Lower leg skin (tissue), 3 donors: ENCODE data around the gene OCLN.
"Not testable (repeated sequence)": the region's sequence is repeated elsewhere in the genome, so short reads cannot be mapped to it uniquely, and the experiment has no call there.

Source experiments
- POLR2A ChIP-seq, 2 donors: fragments of 450-650 bp; IDR thresholded peaks; one replicate each; pipeline ENCODE4 v1.6.1; 2016 to 2017; ENCODE audit warnings: antibody characterized with exemption in 2 of 2, mild to moderate bottlenecking in 1 of 2, moderate library complexity in 1 of 2
- TF ChIP-seq, protein P1 (sequence below), 3 donors: fragments of 450-650 bp; IDR thresholded peaks; one replicate each; pipeline ENCODE4 v1.5.1; 2016; ENCODE audit warnings: antibody characterized with exemption in 3 of 3, mild to moderate bottlenecking in 3 of 3, moderate library complexity in 2 of 3

DNA sequence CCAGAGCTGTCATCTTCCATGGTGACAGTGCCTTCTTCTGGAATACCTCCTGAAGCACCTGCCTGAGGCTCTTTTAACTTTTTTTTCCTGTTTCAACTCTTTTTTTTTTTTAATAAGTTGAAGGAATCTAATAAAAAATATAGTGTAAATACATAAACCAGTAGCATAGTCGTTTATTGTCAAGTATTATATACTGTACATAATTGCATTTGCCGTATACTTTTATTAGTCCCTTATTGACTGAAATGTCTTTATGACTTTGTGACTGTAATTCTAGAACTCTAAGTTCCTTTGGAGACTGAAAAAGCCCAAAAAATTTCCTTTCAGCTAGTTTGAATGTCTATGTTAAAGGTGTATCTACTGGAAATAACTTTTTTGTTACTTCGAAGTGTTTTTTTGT is 45.3 kb downstream of the OCLN start:
- TF ChIP-seq, protein P1, sequence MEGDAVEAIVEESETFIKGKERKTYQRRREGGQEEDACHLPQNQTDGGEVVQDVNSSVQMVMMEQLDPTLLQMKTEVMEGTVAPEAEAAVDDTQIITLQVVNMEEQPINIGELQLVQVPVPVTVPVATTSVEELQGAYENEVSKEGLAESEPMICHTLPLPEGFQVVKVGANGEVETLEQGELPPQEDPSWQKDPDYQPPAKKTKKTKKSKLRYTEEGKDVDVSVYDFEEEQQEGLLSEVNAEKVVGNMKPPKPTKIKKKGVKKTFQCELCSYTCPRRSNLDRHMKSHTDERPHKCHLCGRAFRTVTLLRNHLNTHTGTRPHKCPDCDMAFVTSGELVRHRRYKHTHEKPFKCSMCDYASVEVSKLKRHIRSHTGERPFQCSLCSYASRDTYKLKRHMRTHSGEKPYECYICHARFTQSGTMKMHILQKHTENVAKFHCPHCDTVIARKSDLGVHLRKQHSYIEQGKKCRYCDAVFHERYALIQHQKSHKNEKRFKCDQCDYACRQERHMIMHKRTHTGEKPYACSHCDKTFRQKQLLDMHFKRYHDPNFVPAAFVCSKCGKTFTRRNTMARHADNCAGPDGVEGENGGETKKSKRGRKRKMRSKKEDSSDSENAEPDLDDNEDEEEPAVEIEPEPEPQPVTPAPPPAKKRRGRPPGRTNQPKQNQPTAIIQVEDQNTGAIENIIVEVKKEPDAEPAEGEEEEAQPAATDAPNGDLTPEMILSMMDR (IDR thresholded peaks at IDR 0.05): not testable (repeated sequence)
- TF ChIP-seq POLR2A (IDR thresholded peaks at IDR 0.05): not testable (repeated sequence)
